OCI-LY7 (cell line): ENCODE data around the gene ZNF892. TPM values are rescaled to one million over a fixed set of nuclear protein-coding genes. Genes with fewer than 3 reads are reported as not detected.

Experiments used
- BruUV-seq: library from RNA; stranded (reverse); fragments of 400-500 nt; replicated peaks from 2 replicates; lab custom pipeline; 2021; lab: Mats Ljungman, UMichigan
- CTCF ChIA-PET: fragments of 300-600 bp; sonication (Branson Sonifier 250); formaldehyde crosslinking; loops from one replicate; lab custom pipeline; 2022; ENCODE audit warnings: antibody characterized with exemption; ENCODE audit not compliant: unreplicated experiment; lab: Charles Lee
- POLR2A ChIA-PET: fragments of 300-600 bp; sonication (Branson Sonifier 250); formaldehyde crosslinking; loops from one replicate; lab custom pipeline; 2022; ENCODE audit warnings: antibody characterized with exemption; lab: Charles Lee
- DNase-seq: peaks from one replicate; pipeline ENCODE4 v3.0.0-alpha.2; 2015; ENCODE audit warnings: low spot score
- H2AFZ ChIP-seq: fragments of 200-600 bp; sonication (generic), shearing (Covaris generic); 2 replicates; pipeline ENCODE4 v1.6.1; 2014; ENCODE audit warnings: mild to moderate bottlenecking, antibody characterized with exemption, low read length, moderate library complexity
- H3K27ac ChIP-seq: fragments of 200-600 bp; sonication (generic); 2 replicates; pipeline ENCODE4 v1.5.1; 2014; ENCODE audit warnings: mixed run types, low read depth, mild to moderate bottlenecking, moderate library complexity, low read length, inconsistent platforms; ENCODE audit not compliant: poor library complexity, severe bottlenecking
- H3K36me3 ChIP-seq: fragments of 200-600 bp; sonication (generic); 2 replicates; pipeline ENCODE4 v1.6.1; 2014; ENCODE audit warnings: mild to moderate bottlenecking, antibody characterized with exemption, low read length, moderate library complexity, mixed read lengths; ENCODE audit not compliant: insufficient read depth
- H3K4me1 ChIP-seq: fragments of 200-600 bp; sonication (generic); 2 replicates; pipeline ENCODE4 v1.5.1; 2014; ENCODE audit warnings: mild to moderate bottlenecking, low read length; ENCODE audit not compliant: insufficient read depth, poor library complexity, severe bottlenecking
- H3K4me2 ChIP-seq: fragments of 200-600 bp; sonication (generic); 2 replicates; pipeline ENCODE4 v1.6.1; 2014; ENCODE audit warnings: mild to moderate bottlenecking, low read length
- H3K4me3 ChIP-seq: fragments of 200-600 bp; sonication (generic); 2 replicates; pipeline ENCODE4 v1.5.1; 2014; ENCODE audit warnings: mild to moderate bottlenecking, low read depth, low read length; ENCODE audit not compliant: poor library complexity, severe bottlenecking
- H3K79me2 ChIP-seq: fragments of 200-600 bp; sonication (generic); 2 replicates; pipeline ENCODE4 v1.6.1; 2016; ENCODE audit warnings: low read depth, mild to moderate bottlenecking, low read length, moderate library complexity, mixed read lengths; ENCODE audit not compliant: insufficient read depth
- H3K9me2 ChIP-seq: fragments of 200-600 bp; sonication (generic); 2 replicates; pipeline ENCODE4 v1.6.1; 2016; ENCODE audit warnings: mild to moderate bottlenecking, low read length, mixed read lengths; ENCODE audit not compliant: insufficient read depth
- H3K9me3 ChIP-seq: fragments of 200-600 bp; sonication (generic); 2 replicates; pipeline ENCODE4 v1.6.1; 2014; ENCODE audit warnings: mild to moderate bottlenecking, mixed run types, low read length, mixed read lengths
- H4K20me1 ChIP-seq: fragments of 200-600 bp; sonication (generic); 2 replicates; pipeline ENCODE4 v1.6.1; 2014; ENCODE audit warnings: mild to moderate bottlenecking, antibody characterized with exemption, low read length, moderate library complexity, mixed read lengths; ENCODE audit not compliant: insufficient read depth
- EZH2phosphoT487 ChIP-seq: fragments of 200-600 bp; sonication (generic); IDR thresholded peaks from 2 replicates; pipeline ENCODE4 v1.6.1; 2018; ENCODE audit warnings: low read depth, borderline replicate concordance, mild to moderate bottlenecking, mixed run types, antibody characterized with exemption, low read length, moderate library complexity, mixed read lengths
- intact Hi-C: fragments of 100-400 bp; cut with micrococcal nuclease; formaldehyde crosslinking; loops from one replicate; pipeline ENCODE4 v1.10.0; 2022; ENCODE audit not compliant: unreplicated experiment
- total RNA-seq, 2 experiments: library from RNA; depleted of rRNA in 1 of 2; stranded (reverse); fragments of >200 nt in 1 of 2; shearing (Covaris generic) in 1 of 2; gene quantifications; 2 replicates each; pipeline ENCODE4 v1.2.3, GENCODE V29; 2014 to 2022
- TF ChIP-seq, protein P1 (sequence below): fragments of 200-600 bp; sonication (generic); conservative IDR thresholded peaks from 2 replicates; pipeline ENCODE4 v1.5.1; 2014; ENCODE audit warnings: mild to moderate bottlenecking, antibody characterized with exemption, low read length, moderate library complexity, mixed read lengths

Gene ZNF892
- total RNA-seq, 2 experiments from 2014 or later: 2.9 to 4.7 TPM

DNA sequence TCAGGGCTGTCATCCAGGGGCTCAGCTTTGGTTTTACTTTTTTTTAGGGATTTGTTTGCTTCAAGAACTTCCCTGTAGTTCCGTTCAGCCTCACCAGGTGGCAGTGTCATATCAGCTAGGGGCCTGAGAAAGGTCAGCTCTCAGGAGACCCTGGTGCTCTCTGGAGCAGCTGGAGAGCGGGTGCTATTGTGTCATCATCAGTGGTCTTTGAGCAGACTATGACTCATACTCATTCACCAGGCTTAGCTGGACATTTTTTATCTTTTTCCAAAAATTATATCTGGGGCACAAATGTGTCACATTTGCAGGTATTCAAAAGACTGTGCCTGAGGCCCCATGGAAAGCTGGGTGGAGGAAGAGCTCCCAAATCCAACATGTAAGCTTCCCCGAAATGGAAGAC lies 24.4 kb downstream of the ZNF892 start:
- H3K4me2 ChIP-seq: no peak overlapping the region
- CTCF ChIA-PET: interaction anchor here (1.1 kb wide), 1 partner anchor 9 kb away, joined by 4 read pairs; no protein-coding TSS in a partner anchor
- H3K4me1 ChIP-seq: no peaks in the 10 kb centered on the region
- TF ChIP-seq, protein P1, sequence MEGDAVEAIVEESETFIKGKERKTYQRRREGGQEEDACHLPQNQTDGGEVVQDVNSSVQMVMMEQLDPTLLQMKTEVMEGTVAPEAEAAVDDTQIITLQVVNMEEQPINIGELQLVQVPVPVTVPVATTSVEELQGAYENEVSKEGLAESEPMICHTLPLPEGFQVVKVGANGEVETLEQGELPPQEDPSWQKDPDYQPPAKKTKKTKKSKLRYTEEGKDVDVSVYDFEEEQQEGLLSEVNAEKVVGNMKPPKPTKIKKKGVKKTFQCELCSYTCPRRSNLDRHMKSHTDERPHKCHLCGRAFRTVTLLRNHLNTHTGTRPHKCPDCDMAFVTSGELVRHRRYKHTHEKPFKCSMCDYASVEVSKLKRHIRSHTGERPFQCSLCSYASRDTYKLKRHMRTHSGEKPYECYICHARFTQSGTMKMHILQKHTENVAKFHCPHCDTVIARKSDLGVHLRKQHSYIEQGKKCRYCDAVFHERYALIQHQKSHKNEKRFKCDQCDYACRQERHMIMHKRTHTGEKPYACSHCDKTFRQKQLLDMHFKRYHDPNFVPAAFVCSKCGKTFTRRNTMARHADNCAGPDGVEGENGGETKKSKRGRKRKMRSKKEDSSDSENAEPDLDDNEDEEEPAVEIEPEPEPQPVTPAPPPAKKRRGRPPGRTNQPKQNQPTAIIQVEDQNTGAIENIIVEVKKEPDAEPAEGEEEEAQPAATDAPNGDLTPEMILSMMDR: peak; percentile 90
- no peak for TF ChIP-seq EZH2phosphoT487
- H3K9me2 ChIP-seq: no peaks in the 10 kb centered on the region
- no peak overlapping the region for H3K4me3 ChIP-seq
- no peak overlapping the region for H3K27ac ChIP-seq
- BruUV-seq: no TSS peak
- intact Hi-C loops: no loop called here
- H2AFZ ChIP-seq: no peak overlapping the region
- no peaks in the 10 kb centered on the region for H3K79me2 ChIP-seq
- H4K20me1 ChIP-seq: no peaks in the 10 kb centered on the region
- H3K9me3 ChIP-seq: no peaks in the 10 kb centered on the region
- DNase-seq: peak; percentile 58
- POLR2A ChIA-PET: no interaction called here
- H3K36me3 ChIP-seq: no peaks in the 10 kb centered on the region

DNA sequence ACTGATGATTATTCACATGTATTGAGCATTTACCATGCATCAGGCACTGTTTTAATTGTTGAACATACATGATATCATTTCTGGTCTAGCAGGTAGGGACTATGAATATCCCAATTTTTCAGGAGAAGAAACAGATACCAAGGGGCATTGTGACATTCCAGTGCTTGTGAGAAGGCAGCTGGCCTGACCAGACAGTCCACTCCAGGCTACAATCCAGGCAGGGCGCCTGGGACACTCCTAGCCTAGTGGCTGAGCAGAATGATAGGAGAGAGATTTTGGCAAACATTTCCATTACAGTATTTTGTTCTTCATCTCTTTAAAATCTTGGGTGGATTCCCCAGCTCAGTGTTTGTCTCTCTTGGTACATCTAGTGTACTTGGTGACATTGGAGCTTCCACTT lies 24.9 kb downstream of the ZNF892 start:
- H4K20me1 ChIP-seq: no peaks in the 10 kb centered on the region
- intact Hi-C loops: no loop called here
- no peak overlapping the region for H2AFZ ChIP-seq
- DNase-seq: no peak
- no peak for TF ChIP-seq EZH2phosphoT487
- TF ChIP-seq, protein P1: no peak
- POLR2A ChIA-PET: no interaction called here
- no peak overlapping the region for H3K4me3 ChIP-seq
- no TSS peak for BruUV-seq
- no peak overlapping the region for H3K27ac ChIP-seq
- H3K36me3 ChIP-seq: no peaks in the 10 kb centered on the region
- no peaks in the 10 kb centered on the region for H3K79me2 ChIP-seq
- CTCF ChIA-PET: interaction anchor here (1.1 kb wide), 1 partner anchor 9 kb away, joined by 4 read pairs; no protein-coding TSS in a partner anchor
- no peak overlapping the region for H3K4me2 ChIP-seq
- H3K4me1 ChIP-seq: no peaks in the 10 kb centered on the region
- H3K9me3 ChIP-seq: no peaks in the 10 kb centered on the region
- no peaks in the 10 kb centered on the region for H3K9me2 ChIP-seq

DNA sequence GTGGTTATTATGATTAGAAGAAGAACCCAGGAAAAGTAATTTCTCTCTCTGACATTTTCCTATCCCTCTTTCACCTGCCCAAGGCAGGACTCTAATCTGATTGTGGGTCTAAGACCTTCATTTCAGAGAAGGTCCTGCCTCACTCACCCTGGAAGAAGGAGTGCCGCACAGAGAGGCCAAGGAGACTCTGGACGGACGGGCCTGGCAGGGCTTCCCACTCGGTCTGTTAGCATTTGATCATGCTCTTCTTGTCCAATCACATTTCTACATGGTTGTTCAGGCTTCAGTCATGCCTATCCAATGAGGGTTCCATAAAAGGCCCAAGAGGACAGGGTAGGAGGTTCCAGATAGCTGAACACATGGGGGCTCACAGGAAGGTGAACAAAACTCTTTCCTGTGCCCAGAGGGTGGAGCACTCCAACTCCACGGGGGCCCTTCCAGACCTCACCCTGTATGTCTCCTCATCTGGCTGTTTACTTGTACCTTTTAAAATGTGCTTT lies 27.0 kb downstream of the ZNF892 start:
- POLR2A ChIA-PET: no interaction called here
- no peaks in the 10 kb centered on the region for H3K9me3 ChIP-seq
- H3K4me1 ChIP-seq: no peaks in the 10 kb centered on the region
- no TSS peak for BruUV-seq
- no peak for DNase-seq
- H3K36me3 ChIP-seq: no peaks in the 10 kb centered on the region
- CTCF ChIA-PET: no interaction called here
- no peak overlapping the region for H3K27ac ChIP-seq
- intact Hi-C loops: no loop called here
- TF ChIP-seq, protein P1: no peak
- TF ChIP-seq EZH2phosphoT487: no peak
- H3K79me2 ChIP-seq: no peaks in the 10 kb centered on the region
- no peak overlapping the region for H3K4me3 ChIP-seq
- no peaks in the 10 kb centered on the region for H3K9me2 ChIP-seq
- no peak overlapping the region for H2AFZ ChIP-seq
- no peak overlapping the region for H3K4me2 ChIP-seq
- H4K20me1 ChIP-seq: no peaks in the 10 kb centered on the region
